NCI-H774 (cell line): ENCODE data around the gene ZNF592.
"Not testable (repeated sequence)": the region's sequence is repeated elsewhere in the genome, so short reads cannot be mapped to it uniquely, and the experiment has no call there.

Experiments
- DNase-seq: peaks from one replicate; lab custom pipeline; 2025; lab: John Stamatoyannopoulos, UW

ZNF592 gene

DNA sequence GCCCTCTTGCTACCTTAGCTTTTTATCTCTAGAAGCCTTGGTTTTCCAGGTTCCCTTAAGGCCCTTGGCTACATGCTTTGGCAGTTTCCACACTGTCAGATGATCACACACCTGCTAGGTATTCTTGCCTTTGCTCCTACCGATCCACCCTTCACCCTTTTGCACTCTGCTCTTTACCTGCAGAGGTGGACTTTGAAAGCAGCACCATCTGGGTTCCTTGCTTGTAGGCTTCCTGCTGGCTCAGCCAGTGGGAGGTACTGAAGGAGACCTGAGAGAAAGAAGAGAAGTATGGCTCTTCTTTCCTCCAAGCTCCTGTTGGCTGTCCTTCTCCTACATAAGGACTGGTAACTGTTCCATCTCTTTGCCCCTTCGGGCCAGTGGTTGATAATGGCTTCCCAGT lies 7.3 kb upstream of the ZNF592 start:
- DNase-seq, result no peak

DNA sequence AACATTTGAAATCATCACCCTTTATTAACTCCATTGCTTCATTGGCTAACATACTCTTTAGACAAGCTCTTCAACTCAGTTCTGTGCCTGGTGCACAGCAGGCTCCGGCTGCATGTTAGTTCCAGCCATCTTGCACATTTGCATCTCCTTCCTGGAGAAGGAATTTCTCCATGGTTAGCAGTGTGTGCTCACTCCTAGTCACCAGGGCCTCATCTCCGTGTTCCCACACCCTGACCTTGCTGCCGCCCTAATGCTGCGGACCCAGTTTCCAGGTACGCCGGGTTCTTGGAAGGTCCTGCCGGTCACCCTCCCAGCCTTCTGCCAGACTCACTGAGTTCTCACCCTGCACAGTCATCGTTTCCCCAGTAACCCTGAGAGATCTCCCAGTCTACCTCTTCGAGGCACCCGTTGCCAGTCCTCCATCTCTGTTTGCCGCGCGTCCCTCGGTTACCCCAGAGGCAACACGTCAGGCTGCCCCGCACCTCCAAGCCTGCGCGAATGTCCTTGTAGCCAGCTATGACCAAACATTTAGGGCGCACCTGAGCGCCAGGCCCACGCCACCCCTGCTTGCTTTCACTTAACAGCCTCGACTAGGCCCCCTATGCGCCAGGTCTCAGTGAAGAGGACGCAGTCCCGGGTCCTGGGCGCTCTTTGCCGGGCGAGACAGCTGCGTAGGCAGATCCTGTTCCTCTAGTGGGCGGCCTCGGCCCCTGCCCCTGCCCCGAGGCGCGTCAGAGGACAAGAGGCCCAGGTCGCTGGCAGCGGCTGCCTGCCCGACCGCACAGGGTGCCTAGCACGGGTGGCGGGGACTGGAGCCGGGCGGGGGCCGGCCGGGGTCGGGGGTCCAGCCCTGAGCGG lies 747 bp upstream of the ZNF592 start:
- peak; percentile 57 for DNase-seq

DNA sequence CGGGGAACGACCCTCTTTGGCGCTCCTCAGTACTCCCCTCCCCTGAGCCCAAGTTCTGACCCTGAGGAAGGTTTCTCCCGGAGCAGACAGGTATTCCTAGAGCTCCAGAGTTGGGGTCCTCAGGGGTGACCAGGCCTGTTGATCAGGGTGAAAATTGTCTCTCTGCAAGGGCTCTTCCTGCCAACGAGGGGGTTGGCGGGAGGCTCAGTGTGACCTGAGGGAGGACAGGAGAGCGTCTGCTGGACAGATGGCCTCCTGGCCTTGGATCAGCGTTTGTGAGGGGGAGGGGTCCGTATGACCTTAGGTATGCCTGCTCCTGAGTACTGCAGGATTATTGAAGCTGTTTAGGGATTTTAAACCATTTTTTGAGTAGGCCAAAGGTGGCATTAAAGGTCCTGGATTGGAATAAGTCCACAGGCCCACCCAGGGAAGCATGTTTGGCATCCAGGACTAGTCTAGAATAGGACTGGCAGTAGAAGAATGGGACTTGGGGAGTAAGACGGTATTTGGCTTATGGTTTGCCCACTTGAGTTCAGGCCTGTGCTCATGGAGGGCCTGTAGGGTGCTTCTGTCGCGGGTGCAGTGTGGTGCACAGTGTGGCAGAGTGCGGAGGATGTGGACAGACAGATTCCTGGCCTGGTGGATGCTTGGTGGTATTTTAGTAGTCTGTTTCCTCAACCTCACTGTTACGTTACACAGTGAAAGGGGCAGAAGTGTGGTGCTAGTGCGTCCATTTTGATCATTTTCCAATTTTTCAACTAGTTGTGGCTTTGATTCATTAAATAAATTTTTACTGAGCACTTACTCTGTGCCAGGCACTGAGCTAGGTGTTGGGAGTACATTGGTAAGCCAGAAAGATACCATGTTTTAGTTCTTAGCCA lies 959 bp downstream of the ZNF592 start:
- no peak for DNase-seq

DNA sequence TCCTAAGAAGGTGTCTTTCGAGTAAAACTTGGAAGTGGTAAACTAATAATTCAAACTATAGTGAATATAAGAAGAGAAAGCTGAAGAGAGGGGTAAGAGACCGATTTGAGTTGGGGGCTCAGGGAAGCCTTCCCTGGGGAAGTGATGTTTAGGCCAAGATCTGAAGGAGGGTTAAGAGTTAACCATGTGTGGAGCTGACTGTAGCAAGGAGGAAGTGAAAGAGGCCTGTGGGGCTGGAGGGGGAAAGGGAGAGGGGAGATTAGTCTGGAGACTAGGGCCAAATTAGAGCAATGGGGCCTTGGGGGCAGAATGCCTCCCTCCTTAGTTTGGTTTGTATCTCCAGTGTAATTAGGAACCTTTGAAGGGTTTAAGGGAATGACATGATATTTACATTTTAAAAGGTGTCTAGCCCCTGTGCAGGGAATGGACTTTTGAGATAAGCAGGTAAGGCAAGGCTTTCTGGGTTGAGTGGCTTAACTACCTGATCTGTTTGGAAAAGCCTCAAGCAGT lies 2.2 kb downstream of the ZNF592 start:
- no peak for DNase-seq

DNA sequence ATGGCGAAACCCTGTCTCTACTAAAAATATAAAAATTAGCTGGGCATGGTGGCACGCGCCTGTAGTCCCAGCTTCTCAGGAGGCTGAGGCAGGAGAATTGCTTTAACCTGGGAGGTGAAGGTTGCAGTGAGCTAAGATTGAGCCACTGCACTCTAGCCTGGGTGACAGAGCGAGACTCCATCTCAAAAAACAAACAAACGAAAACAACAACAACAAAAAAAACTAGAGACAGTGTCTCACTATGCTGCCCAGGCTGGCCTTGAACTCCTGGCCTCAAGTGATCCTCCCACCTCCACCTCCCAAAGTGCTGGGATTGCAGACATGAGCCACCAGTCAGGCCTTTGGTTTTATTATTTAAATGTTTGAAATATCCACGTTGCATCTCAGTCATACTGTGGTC lies 3.3 kb downstream of the ZNF592 start:
- DNase-seq, result not testable (repeated sequence)

DNA sequence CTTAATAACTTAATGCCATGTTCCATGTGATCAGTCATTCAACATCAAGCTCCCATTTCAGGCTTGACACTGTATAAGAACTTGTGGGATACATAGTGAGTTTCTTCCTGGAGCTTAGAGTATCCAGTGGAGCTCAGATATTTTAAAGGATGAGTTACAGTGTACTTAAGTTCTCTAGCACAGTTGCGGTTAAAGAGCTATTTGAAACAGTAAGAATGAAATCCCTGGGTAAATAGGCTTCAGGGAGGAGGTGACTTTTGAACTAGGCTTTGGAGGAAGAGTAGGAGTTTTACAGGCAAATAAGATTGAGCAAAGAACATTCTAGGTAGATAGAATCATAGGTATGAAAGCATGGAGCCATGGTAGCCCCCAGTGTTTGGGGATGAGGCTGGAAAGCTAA lies 3.8 kb downstream of the ZNF592 start:
- no peak for DNase-seq

DNA sequence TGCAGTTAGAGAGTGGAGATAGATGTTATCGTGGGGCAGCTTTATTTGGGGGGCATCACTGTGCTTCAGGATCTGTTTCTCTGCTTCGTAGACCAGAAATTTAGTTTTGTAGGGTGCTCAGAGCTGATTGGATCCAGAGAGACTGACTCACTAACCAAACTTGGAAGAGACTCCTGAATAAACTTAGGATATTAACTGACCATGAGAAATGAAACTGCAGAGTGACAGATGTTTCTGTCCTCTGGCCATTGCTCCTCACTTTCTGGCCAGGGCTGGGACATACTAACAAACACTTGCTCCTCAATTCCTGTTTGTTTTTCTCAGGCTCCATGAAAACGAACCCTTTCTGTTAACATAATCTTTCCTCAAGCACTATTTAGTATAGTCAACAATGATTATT lies 4.3 kb downstream of the ZNF592 start:
- DNase-seq, result no peak

DNA sequence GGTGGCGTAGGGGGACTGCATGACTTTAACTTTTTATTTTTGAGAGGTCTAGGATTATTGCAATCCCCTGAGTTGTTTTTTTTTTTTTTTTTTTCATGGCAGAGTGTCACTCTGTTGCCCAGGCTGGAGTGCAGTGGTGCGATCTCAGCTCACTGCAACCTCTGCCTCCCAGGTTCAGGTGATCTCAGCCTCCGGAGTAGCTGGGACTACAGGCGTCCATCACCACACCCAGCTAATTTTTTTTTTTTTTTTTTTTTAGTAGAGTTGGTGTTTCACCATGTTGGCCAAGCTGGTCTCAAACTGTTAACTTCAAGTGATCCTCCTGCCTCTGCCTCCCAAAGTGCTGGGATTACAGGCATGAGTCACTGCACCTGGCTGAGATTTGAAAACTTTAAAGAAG lies 6.5 kb downstream of the ZNF592 start:
- not testable (repeated sequence) for DNase-seq

DNA sequence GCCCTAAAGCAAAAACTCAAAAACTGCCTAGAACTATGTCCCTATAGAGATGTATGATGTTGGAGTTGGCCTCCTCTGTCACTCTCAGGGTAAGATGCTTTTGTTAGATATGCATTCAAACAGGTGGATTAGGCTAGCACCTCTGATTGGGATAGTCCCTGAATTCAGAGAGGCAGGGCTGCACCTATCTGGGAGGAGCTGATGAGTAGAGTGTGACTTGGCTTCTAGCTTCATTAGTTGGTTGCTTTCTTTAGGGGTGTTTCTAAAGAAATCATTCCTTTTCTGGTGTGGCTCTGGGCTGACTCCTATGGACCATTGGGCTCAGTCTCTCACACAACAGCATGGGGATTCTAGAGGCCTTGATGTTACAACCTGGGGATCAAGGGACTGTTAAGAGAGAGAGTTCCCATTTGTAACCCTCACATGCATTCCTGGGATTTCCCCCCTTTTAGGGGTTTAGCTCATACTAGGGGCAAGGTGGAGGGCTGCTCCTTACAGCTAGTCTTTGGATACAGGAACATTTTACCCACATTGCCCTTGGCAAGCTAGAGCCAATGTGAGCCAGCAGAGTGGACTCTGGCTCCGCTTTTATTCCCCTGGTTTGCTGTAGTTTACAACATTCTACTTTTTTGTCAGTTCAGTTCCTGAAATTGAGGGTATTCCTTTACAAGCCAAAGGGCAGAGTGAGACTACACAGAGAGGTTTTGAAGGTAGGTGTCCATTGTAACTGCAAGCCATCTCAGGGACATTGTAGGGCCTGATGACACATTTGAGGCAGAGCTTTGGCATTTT lies 7.5 kb downstream of the ZNF592 start:
- no peak for DNase-seq

DNA sequence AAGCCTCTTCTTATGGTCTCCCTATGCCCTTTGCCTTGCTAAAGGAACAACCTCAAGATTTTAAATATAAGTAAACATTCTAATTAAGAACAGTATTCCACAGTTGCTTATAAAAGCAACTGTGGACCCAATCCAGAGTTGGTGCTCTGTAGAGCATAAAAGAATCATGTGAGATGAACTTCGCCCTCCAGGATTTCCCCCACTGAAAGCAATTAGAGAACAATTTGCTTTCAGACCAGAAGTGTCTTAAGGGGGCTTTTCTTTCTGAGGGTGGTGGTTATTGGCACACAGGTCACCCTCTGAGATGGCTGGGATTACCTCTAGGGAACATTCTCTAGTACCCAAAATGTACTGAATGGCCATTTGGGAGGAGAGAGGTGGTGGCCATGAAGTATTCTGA lies 10.6 kb downstream of the ZNF592 start:
- DNase-seq, result no peak

DNA sequence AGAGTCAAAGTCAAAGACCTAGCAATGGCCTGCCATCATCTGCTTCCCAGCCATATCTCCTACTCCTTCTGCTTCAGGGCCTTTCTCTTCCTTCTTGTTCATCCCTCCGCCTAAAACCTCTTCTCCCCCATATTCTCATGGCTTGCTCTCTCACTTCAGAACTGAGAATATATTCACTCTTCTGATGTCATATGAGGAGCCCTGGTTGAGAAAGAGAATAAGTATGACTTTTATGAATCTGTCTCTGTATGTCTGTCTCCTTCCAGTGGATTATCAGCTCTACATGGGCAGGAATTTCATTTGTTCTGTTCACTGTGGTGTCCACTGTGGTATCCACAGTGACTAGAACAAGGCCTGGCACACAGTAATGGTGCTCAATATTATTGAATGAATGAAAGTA lies 11.8 kb downstream of the ZNF592 start:
- no peak for DNase-seq

DNA sequence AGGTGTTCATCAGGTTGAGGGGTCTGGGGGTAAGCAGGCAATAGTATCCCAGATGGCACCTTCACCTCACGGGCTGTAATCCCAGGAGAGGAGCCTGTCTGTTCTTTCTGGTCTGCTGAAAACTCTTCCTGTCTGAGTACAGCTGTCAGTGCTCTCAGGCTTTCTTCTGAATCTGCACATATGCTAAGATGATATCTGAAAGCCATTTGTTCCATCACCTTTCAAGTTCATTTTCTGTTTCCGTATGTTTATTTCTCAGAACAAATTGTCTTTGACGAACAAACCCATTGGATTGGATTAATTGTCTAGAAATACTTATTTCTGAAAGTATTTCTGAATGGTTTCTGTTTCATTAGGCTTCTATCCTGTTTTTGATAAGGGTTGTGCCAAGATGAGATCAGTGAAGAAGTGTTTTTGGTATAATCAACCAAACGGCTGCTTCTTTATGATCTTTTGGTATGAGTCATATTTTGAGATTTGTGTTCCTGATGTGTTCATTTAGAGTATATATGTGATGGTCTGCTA lies 13.3 kb downstream of the ZNF592 start:
- DNase-seq, result no peak

DNA sequence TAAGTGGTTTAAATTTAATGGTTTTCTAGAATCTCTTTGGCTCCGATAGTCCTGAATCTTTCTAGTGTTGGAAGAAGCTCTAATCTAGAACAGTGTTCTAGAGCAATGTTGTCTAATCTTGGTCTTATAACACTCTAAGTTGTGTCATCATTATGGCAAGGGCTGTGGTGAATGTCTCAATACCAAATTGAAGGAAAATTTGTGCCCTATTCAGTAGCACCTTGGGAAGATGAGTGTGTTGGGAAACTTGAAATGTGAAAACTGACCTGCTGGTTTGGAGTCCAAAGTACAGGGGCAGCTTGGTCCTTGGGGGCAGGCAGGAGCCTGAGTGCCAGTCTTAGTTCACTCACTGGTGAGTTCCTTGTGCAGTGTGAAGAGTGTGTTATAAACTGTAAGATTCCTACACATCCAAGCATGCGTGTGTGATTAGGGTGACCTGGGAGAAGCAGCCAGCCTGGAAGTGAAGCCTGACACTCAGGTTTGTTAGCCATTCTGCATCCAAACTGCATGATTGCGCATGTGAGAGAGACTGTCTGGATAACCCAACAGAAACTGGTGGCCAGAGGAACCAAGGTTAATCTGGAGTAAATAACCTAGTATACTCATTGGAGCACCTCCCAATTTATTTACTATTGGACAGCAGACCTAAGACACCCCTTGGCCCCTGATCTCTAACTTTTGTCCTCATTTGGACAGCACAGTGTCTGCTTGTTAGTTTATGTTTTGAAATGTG lies 14.6 kb downstream of the ZNF592 start:
- DNase-seq, result no peak

DNA sequence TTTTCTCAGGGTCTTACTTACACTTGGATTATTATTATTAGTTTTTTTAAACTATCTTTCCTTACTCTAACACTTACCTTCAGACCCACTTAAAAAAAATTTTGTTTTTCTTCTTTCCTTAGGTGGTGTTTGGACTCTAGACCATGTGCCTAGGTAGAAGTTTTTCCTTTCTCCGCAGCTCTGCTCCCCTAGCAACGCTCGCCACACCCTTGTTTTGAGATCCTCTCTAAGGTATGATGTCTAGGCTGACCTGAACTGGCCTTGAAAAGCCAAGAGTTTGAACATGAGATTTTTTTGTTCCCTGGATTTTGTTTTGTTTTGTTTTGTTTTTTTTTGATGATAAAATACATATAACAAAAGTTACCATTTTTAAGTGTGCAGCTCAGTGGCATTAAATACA lies 16.2 kb downstream of the ZNF592 start:
- DNase-seq, result no peak

DNA sequence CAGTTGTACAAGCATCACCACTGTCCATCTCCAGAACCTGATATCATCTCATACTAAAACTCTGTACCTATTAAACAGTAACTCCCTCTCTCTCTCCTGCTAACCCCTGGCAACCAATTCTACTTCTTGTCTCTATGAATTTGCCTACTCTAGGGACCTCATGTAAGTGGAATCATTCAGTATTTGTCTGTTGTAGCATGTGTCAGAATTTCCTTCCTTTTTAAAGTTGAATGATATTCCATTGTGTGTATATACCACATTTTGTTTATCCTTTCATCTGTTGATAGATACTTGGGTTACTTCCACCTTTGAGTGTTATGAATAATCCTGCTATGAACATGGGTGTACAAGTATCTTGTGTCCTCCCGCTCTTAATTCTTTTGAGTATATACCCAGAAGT lies 16.6 kb downstream of the ZNF592 start:
- no peak for DNase-seq

DNA sequence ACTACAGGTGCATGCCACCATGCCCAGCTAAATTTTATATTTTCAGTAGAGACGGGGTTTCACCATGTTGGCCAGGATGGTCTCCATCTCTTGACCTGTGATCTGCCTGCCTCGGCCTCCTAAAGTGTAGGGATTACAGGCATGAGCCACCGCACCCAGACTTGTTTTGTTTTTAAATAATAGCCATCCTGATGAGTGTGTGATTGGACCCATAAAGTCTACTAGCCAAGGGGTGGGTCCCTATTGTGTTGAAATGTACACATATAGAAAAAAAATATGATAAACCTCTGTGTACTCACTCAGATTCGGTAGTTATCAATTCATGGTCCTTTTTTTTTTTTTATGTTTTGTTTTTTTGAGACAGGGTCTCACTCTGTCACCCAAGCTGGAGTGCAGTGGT lies 17.3 kb downstream of the ZNF592 start:
- no peak for DNase-seq

DNA sequence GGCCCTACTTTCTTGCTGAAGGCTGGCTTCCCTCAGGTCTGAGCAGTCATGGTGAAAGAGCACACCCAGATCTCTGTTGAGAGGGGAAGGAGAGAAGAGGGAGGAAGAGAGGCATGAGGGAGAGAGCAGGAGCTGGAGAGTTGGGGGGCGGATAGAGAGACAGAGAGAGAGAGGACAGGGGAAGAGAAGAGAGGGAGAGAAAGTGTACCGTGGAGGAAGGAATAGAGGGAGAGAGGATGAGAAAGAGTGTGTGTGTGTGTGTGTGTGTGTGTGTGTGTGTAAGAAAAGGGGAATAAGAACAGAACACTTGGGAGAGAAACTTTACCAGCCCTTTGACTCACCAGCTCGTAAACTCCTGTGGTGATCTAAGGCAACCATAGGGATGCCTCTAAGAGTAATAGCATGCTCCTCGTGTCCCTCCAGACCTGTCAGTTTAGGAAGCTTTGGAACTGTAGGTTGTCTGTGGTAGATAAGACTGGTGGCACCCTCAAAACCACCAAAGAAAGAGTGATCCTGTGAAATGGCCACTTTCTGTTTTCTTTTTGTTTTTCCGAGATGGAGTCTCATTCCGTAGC lies 18.2 kb downstream of the ZNF592 start:
- no peak for DNase-seq

DNA sequence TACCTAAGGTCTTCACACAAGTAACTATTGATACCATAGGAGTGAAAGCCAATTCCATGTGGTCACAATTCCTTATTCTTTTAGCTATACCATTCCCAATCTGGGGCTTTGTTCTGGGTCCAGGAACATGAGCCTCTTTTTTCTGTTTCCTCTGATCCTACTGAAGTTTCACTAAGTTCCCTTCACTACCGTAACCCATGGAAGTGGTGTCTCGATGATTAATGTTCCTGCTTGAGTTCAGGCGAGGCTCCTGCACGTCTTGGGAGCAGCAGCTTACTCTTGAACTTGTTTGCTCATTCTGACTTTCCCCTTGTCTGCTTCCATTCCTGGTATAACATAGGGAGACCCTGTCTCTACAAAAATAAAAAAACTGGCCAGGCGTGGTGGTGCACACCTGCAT lies 23.6 kb downstream of the ZNF592 start:
- DNase-seq, result no peak

DNA sequence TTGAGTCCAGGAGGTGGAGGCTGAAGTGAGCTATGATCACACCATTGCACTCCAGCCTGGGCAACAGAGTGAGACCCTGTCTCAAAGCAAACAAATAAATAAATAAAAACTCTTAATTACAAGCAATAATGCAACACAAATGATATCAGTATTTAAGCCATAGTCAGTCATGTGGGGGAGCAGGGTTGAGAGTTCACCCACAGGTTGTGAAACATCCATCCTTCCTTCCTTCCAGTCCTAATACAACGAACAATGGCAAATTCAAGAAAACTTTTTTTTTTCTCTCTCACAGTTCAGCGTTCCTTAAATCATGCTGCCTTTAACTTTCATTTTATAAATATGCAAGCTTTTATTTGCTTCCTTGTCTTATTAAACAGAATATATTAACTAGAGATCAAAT lies 24.1 kb downstream of the ZNF592 start:
- DNase-seq, result no peak

DNA sequence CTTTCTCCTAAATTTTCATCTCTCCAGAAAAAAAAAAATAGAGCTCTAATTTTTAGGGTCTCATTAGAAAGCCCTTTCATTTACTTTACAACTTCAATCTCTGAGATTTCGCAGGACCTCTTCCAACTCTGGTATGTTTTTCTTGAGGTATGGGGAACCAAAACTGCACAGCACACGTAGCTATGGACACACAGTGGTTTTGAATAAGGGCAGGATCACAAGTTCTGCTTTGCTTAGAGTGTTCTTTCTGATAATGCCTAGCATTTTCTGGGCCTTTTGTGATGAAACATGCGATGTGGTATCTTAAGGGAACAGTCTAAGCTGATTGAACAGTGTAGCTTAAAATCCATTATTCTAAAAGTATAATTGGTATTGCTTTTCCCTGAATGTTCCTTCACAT lies 25.3 kb downstream of the ZNF592 start:
- DNase-seq, result no peak

DNA sequence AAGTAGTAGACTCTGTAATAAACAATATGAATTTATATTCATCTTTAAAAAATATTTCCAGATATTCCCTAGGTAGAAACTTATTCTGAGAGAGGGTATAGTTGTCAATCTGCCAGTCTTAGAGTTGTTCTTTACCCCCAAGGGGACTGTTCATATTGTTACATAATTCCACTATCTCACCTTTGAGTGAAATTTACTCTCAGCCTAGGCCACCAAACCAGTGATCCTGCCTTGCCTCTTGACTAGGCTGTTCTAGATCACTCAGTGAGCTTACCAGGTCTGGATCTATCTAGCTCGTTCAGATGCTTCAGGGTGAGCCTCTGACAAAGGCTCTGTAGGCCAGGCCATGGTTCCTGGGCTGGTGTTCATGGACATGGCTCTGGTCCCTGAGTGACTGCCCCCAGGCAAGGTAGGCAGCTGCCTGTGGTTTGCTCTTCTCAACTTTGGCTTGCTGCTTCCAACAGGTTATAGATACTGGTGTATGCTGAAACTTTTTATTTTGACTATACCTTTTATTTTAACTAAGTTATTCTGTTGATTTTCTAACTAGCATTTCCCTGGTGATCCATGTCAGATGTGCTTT lies 27.6 kb downstream of the ZNF592 start:
- no peak for DNase-seq
